Bladder microvascular endothelial cell (primary cell): ENCODE measurements around the gene CCL20. TPM values are rescaled to one million over a fixed set of nuclear protein-coding genes. Genes with fewer than 3 reads are reported as not detected.

Experiments used
- total RNA-seq: library from RNA; depleted of rRNA; stranded (reverse); fragments of >200 nt; gene quantifications from 2 replicates; pipeline ENCODE4 v1.2.3, GENCODE V29; 2014

Gene CCL20
- 0.49 and 5.5 TPM in 2 replicates for total RNA-seq

GRCh38 chr2:227813562-227814353 lies at the start of gene CCL20:
Gene CCL20, plus strand, starts transcription at chr2:227813842. Its CDS starts 70 bp downstream, at chr2:227813912.

Other genes with a start within 250 kb of the CCL20 start
- not detected in 2 replicates for gene SCYGR2, start 214.9 kb upstream of the CCL20 start, total RNA-seq
- not detected in 2 replicates for gene SCYGR3, start 199.0 kb upstream of the CCL20 start, total RNA-seq
- not detected in 2 replicates for gene SCYGR4, start 196.3 kb upstream of the CCL20 start, total RNA-seq
- gene SCYGR5, start 147.0 kb upstream of the CCL20 start, total RNA-seq = not detected in 2 replicates
- not detected in 2 replicates for gene SLC19A3, start 95.8 kb upstream of the CCL20 start, total RNA-seq
- not detected in 2 replicates for gene SCYGR6, start 89.1 kb upstream of the CCL20 start, total RNA-seq
- not detected in 2 replicates for gene SCYGR7, start 85.5 kb upstream of the CCL20 start, total RNA-seq
- gene SCYGR8, start 67.9 kb upstream of the CCL20 start, total RNA-seq = not detected in 2 replicates
- under 0.01 TPM in 1 of 2 replicates, not detected in the other for gene DAW1, start 57.8 kb downstream of the CCL20 start, total RNA-seq